Measurements from ENCODE around the gene EIF1B. TPM values are rescaled to one million over a fixed set of nuclear protein-coding genes. Genes with fewer than 3 reads are reported as not detected.

EIF1B gene
- total and polyA plus RNA-seq, 2 of the 13 experiments (the other 11 are each of a cell fraction or from before 2014, with no cell fraction given), result 12.7 to 29.1 TPM

DNA sequence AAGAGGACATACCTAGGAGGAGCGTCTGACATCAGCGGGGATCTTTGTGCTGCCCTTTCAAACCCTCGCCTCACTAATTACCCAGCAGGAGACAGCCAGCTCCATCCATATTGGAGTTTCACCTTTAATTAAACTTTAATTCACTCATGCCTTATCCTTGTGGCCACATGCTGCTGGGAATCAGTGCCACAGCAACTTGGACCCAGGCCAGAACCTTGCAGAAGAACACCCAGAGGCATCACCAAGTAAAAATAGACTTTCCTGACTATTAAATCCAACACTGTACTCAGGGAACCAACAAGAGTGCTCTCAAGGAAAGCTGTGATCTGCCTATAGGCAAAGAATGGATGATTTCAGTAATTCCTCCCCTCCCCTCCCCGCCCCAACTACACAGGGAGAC lies 23.9 kb downstream of the EIF1B start:
- no TSS peak for BruUV-seq (replicated peaks)
- ATAC-seq, result no peak
- intact Hi-C loops (cut with micrococcal nuclease; ENCODE audit: unreplicated experiment) (no loop called here), in situ Hi-C loops (cut with HindIII; ENCODE audit: extremely low pct_ligation_motif_present, low pct_unique_long_range_greater_than_20kb) (no loop called here)
- no peaks in the 10 kb centered on the region for H4K20me1 ChIP-seq (ENCODE audit: insufficient read depth, low read length)
- H3K4me2 ChIP-seq (ENCODE audit: low read depth, low read length), result no peak overlapping the region
- TF ChIP-seq KLF12 (CRISPR knock-in tag; IDR thresholded peaks at IDR 0.05; ENCODE audit: borderline replicate concordance), result no peak
- no peak for TF ChIP-seq ZNF414 (CRISPR knock-in tag; IDR thresholded peaks at IDR 0.05)
- no peak for TF ChIP-seq HMG20B (CRISPR knock-in tag; conservative IDR thresholded peaks at IDR 0.05)
- no peak for TF ChIP-seq ZNF672 (CRISPR knock-in tag; IDR thresholded peaks at IDR 0.05)
- no peak for TF ChIP-seq ZBTB1 (CRISPR knock-in tag; IDR thresholded peaks at IDR 0.05; ENCODE audit: borderline replicate concordance)
- TF ChIP-seq NFIB (CRISPR knock-in tag; IDR thresholded peaks at IDR 0.05; ENCODE audit: borderline replicate concordance), result no peak
- TF ChIP-seq SP140L (CRISPR knock-in tag; IDR thresholded peaks at IDR 0.05; ENCODE audit: borderline replicate concordance), result no peak
- TF ChIP-seq ZFP62 (CRISPR knock-in tag; IDR thresholded peaks at IDR 0.05), result no peak
- no peak for TF ChIP-seq KLF9 (CRISPR knock-in tag; IDR thresholded peaks at IDR 0.05; ENCODE audit: low read depth)
- TF ChIP-seq ZNF749 (CRISPR knock-in tag; IDR thresholded peaks at IDR 0.05; ENCODE audit: borderline replicate concordance), result no peak
- TF ChIP-seq, protein P1, sequence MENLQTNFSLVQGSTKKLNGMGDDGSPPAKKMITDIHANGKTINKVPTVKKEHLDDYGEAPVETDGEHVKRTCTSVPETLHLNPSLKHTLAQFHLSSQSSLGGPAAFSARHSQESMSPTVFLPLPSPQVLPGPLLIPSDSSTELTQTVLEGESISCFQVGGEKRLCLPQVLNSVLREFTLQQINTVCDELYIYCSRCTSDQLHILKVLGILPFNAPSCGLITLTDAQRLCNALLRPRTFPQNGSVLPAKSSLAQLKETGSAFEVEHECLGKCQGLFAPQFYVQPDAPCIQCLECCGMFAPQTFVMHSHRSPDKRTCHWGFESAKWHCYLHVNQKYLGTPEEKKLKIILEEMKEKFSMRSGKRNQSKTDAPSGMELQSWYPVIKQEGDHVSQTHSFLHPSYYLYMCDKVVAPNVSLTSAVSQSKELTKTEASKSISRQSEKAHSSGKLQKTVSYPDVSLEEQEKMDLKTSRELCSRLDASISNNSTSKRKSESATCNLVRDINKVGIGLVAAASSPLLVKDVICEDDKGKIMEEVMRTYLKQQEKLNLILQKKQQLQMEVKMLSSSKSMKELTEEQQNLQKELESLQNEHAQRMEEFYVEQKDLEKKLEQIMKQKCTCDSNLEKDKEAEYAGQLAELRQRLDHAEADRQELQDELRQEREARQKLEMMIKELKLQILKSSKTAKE (CRISPR knock-in tag; IDR thresholded peaks at IDR 0.05; ENCODE audit: borderline replicate concordance), result no peak
- no peak for TF ChIP-seq MIXL1 (CRISPR knock-in tag; IDR thresholded peaks at IDR 0.05)
- TF ChIP-seq MBD4 (IDR thresholded peaks at IDR 0.05; ENCODE audit: borderline replicate concordance, low read length), result no peak
- TF ChIP-seq SATB2 (CRISPR knock-in tag; IDR thresholded peaks at IDR 0.05), result no peak
- no peak for TF ChIP-seq JUN (CRISPR knock-in tag; IDR thresholded peaks at IDR 0.05)
- no peak for TF ChIP-seq MLLT10 (CRISPR knock-in tag; IDR thresholded peaks at IDR 0.05)
- no peak for TF ChIP-seq ZNF776 (CRISPR knock-in tag; IDR thresholded peaks at IDR 0.05)
- no peak for TF ChIP-seq PAX8 (CRISPR knock-in tag; IDR thresholded peaks at IDR 0.05; ENCODE audit: borderline replicate concordance)
- CTCF ChIA-PET (ENCODE audit: low intra/inter-chr PET ratio, low total read pairs), result no interaction called here
- 57% methylated on average over 4 of the region's 4 CpGs for WGBS (ENCODE audit: low lambda C conversion rate)
- POLR2A ChIA-PET, result no interaction called here
- no peak for DNase-seq (ENCODE audit: low spot score)
- H3K79me2 ChIP-seq (ENCODE audit: insufficient read depth, low read length), result no peaks in the 10 kb centered on the region
- no peak overlapping the region for H3K9ac ChIP-seq (ENCODE audit: insufficient read depth, low read depth, low read length)
- H3K36me3 ChIP-seq (replicated peaks in 1 of 2; ENCODE audit: control insufficient read depth in 1 of 2, insufficient read depth in 2 of 2, low read length in 2 of 2), result no peaks in the 10 kb centered on the region
- no peaks in the 10 kb centered on the region for H3K9me3 ChIP-seq (ENCODE audit: low read length)
- no peaks in the 10 kb centered on the region; a peak in 1 of 5 replicates for H3K27me3 ChIP-seq (ENCODE audit: control insufficient read depth in 1 of 2, insufficient read depth in 2 of 2, low read length in 2 of 2)
- no peak overlapping the region for H2AFZ ChIP-seq (ENCODE audit: low read length)
- H3K4me3 ChIP-seq (replicated peaks in 1 of 3; ENCODE audit: insufficient read depth in 1 of 3, low read depth in 2 of 3, low read length in 3 of 3), result no peak overlapping the region
- no peak overlapping the region for H3K27ac ChIP-seq (ENCODE audit: extremely low read length, insufficient read depth, low read length)
- peaks cover 10% of the 10 kb centered on the region; the same call in 1 of the 2 replicates for H3K4me1 ChIP-seq (ENCODE audit: insufficient read depth, low read length)
- FAIRE-seq, result no peak

All from HepG2 (cell line).